Stimulated activated CD4-positive, alpha-beta T cell treated with anti-CD3 and anti-CD28 coated beads, Interleukin-12 subunit alpha, Interleukin-12 subunit beta, amount 100 ng/mL, for 24 hours (primary cell): ENCODE results near the gene TP53INP2.
"Not testable (repeated sequence)": the region's sequence is repeated elsewhere in the genome, so short reads cannot be mapped to it uniquely, and the experiment has no call there.

Source experiments
- DNase-seq, 2 experiments: peaks; one replicate each; pipeline ENCODE4 v3.0.0-alpha.2; 2020; ENCODE audit warnings: low read depth in 2 of 2

Gene TP53INP2

GRCh38 chr20:34704177-34705007, at the start of gene TP53INP2:
Gene TP53INP2, plus strand, starts transcription at chr20:34704344. Its CDS starts 4,396 bp downstream, at chr20:34708740.
- peak; percentile 62 to 72 for DNase-seq

- not testable (repeated sequence) for DNase-seq
These were observed 45.5 kb upstream of the TP53INP2 start for GRCh38 chr20:34658654-34659053.

DNA sequence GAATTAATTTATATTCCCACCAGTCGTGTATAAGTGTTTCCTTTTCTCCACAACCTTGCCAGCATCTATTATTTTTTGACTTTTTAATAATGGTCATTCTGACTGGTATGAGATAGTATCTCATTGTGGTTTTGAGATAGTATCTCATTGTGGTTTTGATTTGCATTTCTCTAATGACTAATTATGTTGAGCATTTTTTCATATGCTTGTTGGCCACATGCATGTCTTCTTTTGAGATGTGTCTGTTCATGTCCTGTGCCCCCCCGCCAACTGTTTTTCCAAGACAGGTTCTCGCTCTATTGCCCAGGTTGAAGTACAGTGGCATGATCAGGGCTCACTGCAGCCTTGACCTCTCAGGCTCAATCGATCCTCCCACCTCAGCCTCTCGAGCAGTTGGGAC, 42.3 kb upstream of the TP53INP2 start:
- not testable (repeated sequence) for DNase-seq

DNA sequence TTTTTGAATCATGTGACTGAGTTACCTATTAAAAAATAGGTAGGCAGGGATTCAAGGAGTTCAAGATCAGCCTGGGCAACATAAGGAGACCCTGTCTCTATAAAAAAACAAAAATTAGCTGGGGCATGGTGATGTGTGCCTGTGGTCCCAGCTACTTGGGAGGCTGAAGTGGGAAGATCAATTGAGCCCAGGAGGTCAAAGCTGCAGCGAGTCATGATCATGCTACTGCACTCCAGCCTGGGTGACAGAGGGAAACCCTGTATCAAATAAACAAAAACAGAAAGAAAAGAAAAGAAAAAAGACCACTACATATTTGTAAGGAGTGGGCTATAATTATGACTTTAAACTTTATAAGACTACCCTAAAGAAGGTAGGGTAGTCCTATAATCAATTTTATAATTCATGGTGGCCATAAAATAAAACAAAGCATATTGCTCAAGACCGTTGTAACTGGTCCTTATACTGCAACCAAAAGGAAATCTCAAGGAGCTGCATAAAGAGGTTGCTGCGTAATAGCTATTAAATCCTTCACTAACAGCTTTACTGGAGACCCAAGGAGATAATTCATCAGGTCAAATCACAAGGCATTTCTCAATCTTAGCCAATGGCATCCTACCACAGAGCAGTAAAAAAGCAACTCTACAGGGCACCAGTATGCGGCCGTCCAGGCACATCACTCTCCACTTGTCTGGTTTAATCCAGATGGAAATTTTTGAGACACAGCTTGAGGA, 40.8 kb upstream of the TP53INP2 start:
- no peak for DNase-seq

DNA sequence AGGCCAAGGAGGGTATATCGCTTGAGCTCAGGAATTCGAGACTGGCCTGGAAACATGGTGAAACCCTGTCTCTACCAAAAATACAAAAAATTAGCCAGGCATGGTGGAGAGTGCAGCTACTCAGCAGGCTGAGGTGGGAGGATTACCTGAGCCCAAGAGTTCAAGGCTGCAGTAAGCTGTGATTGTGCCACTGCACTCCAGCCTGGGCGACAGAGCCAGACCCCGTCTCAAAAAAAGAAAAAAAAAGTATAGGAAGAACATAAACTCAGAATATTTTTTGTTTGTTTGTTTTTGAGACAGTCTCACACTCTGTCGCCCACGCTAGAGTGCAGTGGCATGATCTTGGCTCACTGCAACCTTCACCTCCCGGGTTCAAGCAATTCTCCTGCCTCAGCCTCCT, 39.4 kb upstream of the TP53INP2 start:
- DNase-seq, result not testable (repeated sequence)

DNA sequence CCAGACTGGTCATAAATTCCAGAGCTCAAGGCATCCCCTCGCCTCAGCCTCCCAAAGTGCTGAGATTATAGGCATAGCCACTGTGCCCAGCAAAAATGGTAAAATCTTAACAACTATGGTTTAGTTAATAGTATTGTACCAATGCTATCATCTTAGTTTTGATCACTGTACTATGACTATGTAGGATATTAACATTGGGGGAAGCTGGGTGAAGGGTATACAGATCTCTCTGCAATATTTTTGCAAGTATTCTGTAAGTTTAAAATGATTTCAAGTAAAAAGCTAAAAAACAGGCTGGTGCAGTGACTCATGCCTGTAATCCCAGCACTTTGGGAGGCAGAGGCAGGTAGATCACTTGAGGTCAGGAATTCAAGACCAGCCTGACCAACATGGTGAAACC, 35.0 kb upstream of the TP53INP2 start:
- DNase-seq, result no peak

- DNase-seq, result no peak
These were observed 30.7 kb upstream of the TP53INP2 start for GRCh38 chr20:34673412-34673811.

DNA sequence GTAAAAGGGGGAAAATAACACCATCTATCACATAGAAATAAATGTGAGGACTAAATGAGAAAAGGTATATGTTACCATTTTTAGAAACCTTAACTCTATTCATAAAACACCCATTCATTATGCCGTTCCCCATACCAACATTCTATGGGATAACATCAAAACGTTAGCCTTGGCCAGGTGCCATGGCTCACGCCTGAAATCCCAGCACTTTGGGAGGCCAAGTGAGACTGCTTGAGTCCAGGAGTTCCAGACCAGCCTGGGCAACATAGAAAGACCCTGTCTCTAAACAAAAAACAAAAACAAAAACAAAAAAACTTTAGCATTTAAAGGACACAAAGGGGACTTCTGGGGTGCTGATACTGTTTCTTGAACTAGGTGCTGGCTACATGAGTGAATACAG, 28.6 kb upstream of the TP53INP2 start:
- DNase-seq, result no peak

DNA sequence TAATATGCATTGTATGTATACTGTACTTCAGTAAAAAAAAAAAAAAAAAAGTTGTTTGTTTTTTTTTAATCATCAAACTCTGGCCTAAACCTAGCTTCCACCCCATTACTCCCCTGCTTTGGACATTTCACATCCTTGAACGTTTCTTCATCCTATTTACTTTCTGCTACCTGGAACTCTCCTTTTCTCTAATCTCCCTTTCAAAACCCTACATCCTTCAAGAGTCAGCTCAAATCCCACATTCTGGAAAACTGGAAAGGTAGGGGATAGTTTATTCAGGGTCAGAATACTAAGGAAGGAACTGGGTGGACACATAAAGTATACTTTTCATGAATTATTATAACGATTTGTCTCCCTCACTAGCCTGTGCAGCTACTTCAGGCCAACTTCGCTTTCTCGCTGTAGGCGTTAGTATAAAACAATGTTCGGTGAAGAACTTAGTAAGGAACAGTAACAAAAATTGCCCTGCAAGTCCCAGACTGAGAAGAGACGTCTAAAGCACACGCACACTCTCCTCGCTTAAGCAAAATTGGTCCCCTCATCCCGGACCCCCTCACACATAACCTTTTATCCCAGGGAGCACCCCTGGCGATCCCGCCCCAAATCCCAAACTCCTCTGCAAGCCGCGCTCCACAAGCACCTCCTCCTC, 28.0 kb upstream of the TP53INP2 start:
- no peak for DNase-seq

DNA sequence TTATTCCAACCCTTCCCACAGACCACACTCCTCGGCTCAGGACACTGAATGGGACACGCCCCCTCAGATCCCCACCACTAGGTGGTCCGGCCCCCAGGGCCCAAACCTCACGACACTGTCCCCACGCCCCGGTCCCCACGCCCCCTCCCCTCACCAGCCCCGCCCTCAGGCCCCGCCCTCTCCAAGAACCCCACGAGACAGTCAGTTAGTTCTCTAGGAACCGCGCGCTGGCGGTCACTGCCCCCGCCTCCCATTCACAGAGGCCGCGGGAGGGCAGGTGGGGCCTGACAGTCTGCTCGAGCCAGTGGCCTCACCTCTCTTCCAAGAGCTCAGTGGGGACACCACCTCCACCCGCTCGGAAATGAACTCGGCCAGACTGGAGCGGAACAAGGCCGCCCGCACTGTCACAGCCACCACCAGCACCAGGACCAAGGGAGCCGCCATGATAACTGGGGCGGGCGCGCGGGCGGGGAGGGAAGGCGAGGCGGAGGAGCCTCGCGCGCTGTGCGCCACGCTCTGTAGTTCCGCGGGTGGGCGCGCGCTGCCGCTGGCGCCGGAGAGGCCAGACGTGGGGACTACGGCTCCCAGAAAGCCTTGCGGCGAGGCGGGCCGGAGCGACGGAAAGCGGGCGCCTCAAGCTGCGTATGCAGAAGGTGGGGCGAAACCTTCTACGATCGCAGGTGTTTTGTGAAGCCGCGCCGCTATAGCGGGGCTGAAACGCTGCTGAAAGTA, 27.3 kb upstream of the TP53INP2 start, which contains the start of gene PIGU:
PIGU (minus strand) TSS at position 451 of the 732 bp plus-strand sequence; CDS start at position 444, 7 bp downstream.
- peak; percentile 91 for DNase-seq

- DNase-seq, result no peak
These were observed 23.5 kb upstream of the TP53INP2 start for GRCh38 chr20:34680586-34681175.

DNA sequence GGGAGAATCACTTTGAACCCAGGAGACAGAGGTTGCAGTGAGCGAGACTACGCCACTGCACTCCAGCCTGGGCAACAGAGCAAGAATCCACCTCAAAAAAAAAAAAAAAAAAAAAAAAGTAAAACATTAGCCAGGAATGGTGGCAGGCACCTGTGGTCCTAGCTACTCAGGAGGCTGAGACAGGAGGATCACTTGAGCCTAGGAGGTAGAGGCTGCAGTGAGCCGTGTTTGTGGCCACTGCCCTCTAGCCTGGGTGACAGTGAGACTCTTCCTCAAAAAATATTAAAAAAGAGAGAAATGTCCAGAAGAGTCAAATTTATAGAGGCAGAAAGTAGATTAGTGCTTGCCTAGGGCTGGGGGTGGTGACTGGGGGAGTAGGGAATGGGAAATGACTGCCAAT, 20.5 kb upstream of the TP53INP2 start:
- DNase-seq, result no peak

DNA sequence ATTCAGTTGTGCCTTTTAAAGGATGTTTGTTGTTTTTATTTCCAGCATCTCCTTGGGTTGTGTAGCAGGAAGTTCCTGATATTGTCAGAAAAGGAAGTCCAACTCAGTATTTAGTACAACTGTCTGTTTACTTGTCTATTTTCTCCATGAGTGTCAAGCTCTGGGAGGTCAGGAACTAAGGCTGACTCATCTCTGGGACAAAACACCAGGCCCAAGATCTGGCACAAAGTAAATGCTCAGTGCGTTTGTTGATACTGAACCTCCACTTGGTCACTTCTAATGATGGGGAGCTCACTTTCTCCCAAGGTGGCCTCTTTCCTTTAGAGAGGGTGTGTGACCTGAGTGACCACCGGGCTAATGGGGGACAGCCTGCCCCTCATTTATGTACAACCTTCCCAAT, 14.7 kb upstream of the TP53INP2 start:
- no peak for DNase-seq

DNA sequence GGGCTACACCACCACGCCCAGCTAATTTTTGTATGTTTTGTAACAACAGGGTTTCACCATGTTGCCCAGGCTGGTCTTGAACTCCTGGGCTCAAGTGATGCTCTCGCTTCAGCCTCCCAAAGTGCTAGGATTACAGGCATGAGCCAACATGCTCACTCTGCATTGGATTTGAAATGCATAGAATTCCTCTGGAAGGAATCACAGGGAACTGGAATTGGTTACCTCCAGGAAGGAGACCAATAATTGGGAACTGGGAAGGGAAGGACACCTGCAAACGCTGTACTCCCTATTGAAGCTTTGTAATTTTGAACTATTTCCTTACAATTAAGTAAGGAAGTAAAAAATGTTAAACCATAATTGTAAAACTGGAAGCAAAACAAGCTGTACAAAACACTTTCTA, 12.3 kb upstream of the TP53INP2 start:
- DNase-seq, result no peak

- DNase-seq, result no peak
These were observed 10.7 kb upstream of the TP53INP2 start for GRCh38 chr20:34693414-34693813.

GRCh38 chr20:34701405-34702085, 2.6 kb upstream of the TP53INP2 start:
- no peak for DNase-seq

DNA sequence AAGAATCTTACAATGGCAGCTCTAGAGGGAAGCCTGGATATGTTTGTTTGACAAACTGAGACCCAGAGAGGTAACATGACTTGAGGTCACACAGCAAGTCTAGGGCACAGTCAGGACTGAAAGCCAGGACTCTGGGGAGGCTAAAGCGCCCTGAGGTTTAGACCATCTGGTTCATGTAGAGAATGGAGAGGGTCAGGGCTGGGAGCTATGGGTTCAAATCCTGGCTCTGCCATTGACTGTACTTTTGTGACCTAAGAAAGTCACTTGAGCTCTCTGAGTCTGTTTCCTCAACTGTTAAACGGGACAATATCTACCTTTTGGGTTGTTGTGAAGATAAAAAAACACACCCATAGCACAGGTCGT, 1.1 kb upstream of the TP53INP2 start:
- DNase-seq, result no peak

GRCh38 chr20:34703424-34704176, 544 bp upstream of the TP53INP2 start:
- DNase-seq, result no peak

GRCh38 chr20:34705008-34705396, 858 bp downstream of the TP53INP2 start:
- DNase-seq, result no peak
